ENCODE data around the gene BRWD1. TPM values are rescaled to one million over a fixed set of nuclear protein-coding genes. Genes with fewer than 3 reads are reported as not detected.

The BRWD1 gene
- 13.5 and 18.3 TPM in 2 replicates for total RNA-seq

GRCh38 chr21:39313571-39314142, at the start of gene BRWD1:
TSS of gene BRWD1 (minus strand) at chr21:39313632. CDS start at chr21:39313491, 141 bp downstream.

GRCh38 chr21:39348355-39349210, 35.2 kb upstream of the BRWD1 start, which contains the start of gene HMGN1:
TSS of gene HMGN1 (minus strand) at chr21:39349088. CDS start at chr21:39348917, 171 bp downstream.

DNA sequence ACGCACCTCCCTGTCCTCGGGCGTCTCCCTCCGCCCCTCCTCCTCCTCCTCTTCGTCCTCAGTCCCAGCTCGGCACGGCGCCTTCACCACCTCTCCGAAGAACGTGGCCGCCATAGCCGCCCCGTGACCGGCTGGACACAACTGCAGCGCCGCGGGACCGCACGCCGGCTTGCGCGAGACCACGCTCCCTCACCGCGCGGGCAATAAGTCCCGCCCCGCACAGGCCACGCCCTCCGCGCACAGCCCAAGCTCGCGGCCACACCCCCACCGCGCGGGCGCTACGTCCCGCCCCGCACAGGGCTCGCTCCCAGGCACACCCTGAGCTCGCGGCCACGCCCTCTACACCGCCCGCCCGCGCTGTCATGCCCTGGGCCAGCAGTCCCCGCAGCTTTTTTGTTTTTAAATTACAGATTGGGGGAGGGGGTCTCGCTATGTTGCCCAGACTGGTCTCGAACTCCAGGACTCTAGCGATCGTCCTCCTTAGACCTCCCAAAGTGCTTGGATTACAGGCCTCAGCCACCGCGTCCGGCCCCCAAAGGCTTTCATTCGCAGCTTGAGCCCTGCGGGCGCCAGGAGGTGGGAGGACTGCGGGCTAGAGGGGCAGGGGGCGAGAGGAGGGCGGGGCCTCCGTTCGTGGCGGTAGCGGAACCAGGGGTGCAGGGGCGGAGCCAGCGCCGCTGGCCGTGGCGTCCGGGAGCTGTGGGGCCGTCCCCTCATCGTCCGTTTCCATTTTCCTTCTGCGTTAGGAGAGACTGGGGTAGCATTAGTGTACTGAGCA, 130.0 kb downstream of the BRWD1 start, which contains the start of gene PSMG1:
Gene PSMG1 (minus strand): TSS at position 180 of the 778 bp plus-strand sequence. CDS start 66 bp downstream, at position 114.

Other genes starting within 250 kb of the BRWD1 start
- 76.4 and 76.7 TPM in 2 replicates for gene PSMG1, start 130.2 kb downstream of the BRWD1 start, total RNA-seq
- gene HMGN1, start 35.5 kb upstream of the BRWD1 start, total RNA-seq, result 219 and 227 TPM in 2 replicates
- gene LCA5L, start 132.1 kb upstream of the BRWD1 start, total RNA-seq, result 1.2 and 2.3 TPM in 2 replicates
- gene SH3BGR, start 138.3 kb upstream of the BRWD1 start, total RNA-seq, result 1.2 and 4.9 TPM in 2 replicates

Data from myometrial cell (primary cell).